ENCODE results near the gene PCSK5.

The PCSK5 gene

GRCh38 chr9:76249309-76249708 is 358.8 kb downstream of the PCSK5 start:
- H3K4me1 Mint-ChIP-seq = no peaks in the 10 kb centered on the region
- no peak overlapping the region for H3K27ac Mint-ChIP-seq (ENCODE audit: low read depth)
- no peak for ATAC-seq (replicated peaks; ENCODE audit: extremely low read depth, poor library complexity, severe bottlenecking)
- no peak for DNase-seq (ENCODE audit: low spot score in 2 of 2)
- peaks cover 13% of the 10 kb centered on the region for H3K27me3 Mint-ChIP-seq
- no peaks in the 10 kb centered on the region for H3K36me3 Mint-ChIP-seq (ENCODE audit: insufficient read depth)
- H3K4me3 Mint-ChIP-seq = no peak overlapping the region
- no peaks in the 10 kb centered on the region for H3K9me3 Mint-ChIP-seq

- Mint-ChIP-seq H3K27me3 (peaks cover 13% of the 10 kb centered on the region), H3K4me1 (no peaks in the 10 kb centered on the region), H3K4me3 (no peak overlapping the region), H3K36me3 (ENCODE audit: insufficient read depth) (no peaks in the 10 kb centered on the region), H3K27ac (ENCODE audit: low read depth) (no peak overlapping the region), H3K9me3 (no peaks in the 10 kb centered on the region)
- ATAC-seq (replicated peaks; ENCODE audit: extremely low read depth, poor library complexity, severe bottlenecking) = no peak
- DNase-seq (ENCODE audit: low spot score in 2 of 2) = no peak
Measured at GRCh38 chr9:76255781-76256455, 365.4 kb downstream of the PCSK5 start.

GRCh38 chr9:76257311-76257710 is 366.8 kb downstream of the PCSK5 start:
- no peaks in the 10 kb centered on the region for H3K9me3 Mint-ChIP-seq
- no peak overlapping the region for H3K27ac Mint-ChIP-seq (ENCODE audit: low read depth)
- no peak overlapping the region for H3K4me3 Mint-ChIP-seq
- H3K4me1 Mint-ChIP-seq = no peaks in the 10 kb centered on the region
- DNase-seq (ENCODE audit: low spot score in 2 of 2) = no peak
- H3K27me3 Mint-ChIP-seq = peaks cover 13% of the 10 kb centered on the region
- ATAC-seq (replicated peaks; ENCODE audit: extremely low read depth, poor library complexity, severe bottlenecking) = no peak
- H3K36me3 Mint-ChIP-seq (ENCODE audit: insufficient read depth) = no peaks in the 10 kb centered on the region

GRCh38 chr9:76266649-76267283 is 376.3 kb downstream of the PCSK5 start:
- Mint-ChIP-seq H3K36me3 (ENCODE audit: insufficient read depth) (no peaks in the 10 kb centered on the region), H3K4me3 (no peak overlapping the region), H3K4me1 (no peaks in the 10 kb centered on the region), H3K27me3 (peaks cover 8% of the 10 kb centered on the region), H3K9me3 (peaks cover 6% of the 10 kb centered on the region), H3K27ac (ENCODE audit: low read depth) (no peak overlapping the region)
- ATAC-seq (replicated peaks; ENCODE audit: extremely low read depth, poor library complexity, severe bottlenecking) (no peak), DNase-seq (ENCODE audit: low spot score in 2 of 2) (no peak)

GRCh38 chr9:76267284-76267652 is 376.8 kb downstream of the PCSK5 start:
- DNase-seq (ENCODE audit: low spot score in 2 of 2) = no peak
- Mint-ChIP-seq H3K4me3 (no peak overlapping the region), H3K9me3 (peaks cover 6% of the 10 kb centered on the region), H3K27ac (ENCODE audit: low read depth) (no peak overlapping the region), H3K27me3 (peaks cover 8% of the 10 kb centered on the region), H3K4me1 (no peaks in the 10 kb centered on the region), H3K36me3 (ENCODE audit: insufficient read depth) (no peaks in the 10 kb centered on the region)
- no peak for ATAC-seq (replicated peaks; ENCODE audit: extremely low read depth, poor library complexity, severe bottlenecking)

- Mint-ChIP-seq H3K27ac (ENCODE audit: low read depth) (no peak overlapping the region), H3K4me3 (no peak overlapping the region), H3K27me3 (peaks cover 14% of the 10 kb centered on the region), H3K9me3 (no peaks in the 10 kb centered on the region), H3K4me1 (no peaks in the 10 kb centered on the region), H3K36me3 (ENCODE audit: insufficient read depth) (no peaks in the 10 kb centered on the region)
- ATAC-seq (replicated peaks; ENCODE audit: extremely low read depth, poor library complexity, severe bottlenecking) (no peak), DNase-seq (ENCODE audit: low spot score in 2 of 2) (no peak)
Measured at GRCh38 chr9:76269789-76270188, 379.3 kb downstream of the PCSK5 start.

GRCh38 chr9:76271755-76272154 is 381.3 kb downstream of the PCSK5 start:
- Mint-ChIP-seq H3K27me3 (peaks cover 14% of the 10 kb centered on the region), H3K4me3 (no peak overlapping the region), H3K36me3 (ENCODE audit: insufficient read depth) (no peaks in the 10 kb centered on the region), H3K4me1 (no peaks in the 10 kb centered on the region), H3K9me3 (no peaks in the 10 kb centered on the region), H3K27ac (ENCODE audit: low read depth) (no peak overlapping the region)
- DNase-seq (ENCODE audit: low spot score in 2 of 2) (no peak), ATAC-seq (replicated peaks; ENCODE audit: extremely low read depth, poor library complexity, severe bottlenecking) (no peak)

GRCh38 chr9:76289042-76289441 is 398.6 kb downstream of the PCSK5 start:
- Mint-ChIP-seq H3K36me3 (ENCODE audit: insufficient read depth) (no peaks in the 10 kb centered on the region), H3K4me3 (no peak overlapping the region), H3K9me3 (no peaks in the 10 kb centered on the region), H3K4me1 (no peaks in the 10 kb centered on the region), H3K27ac (ENCODE audit: low read depth) (no peak overlapping the region), H3K27me3 (peaks cover 35% of the 10 kb centered on the region)
- ATAC-seq (replicated peaks; ENCODE audit: extremely low read depth, poor library complexity, severe bottlenecking) = no peak
- DNase-seq (ENCODE audit: low spot score in 2 of 2) = no peak

- no peak for ATAC-seq (replicated peaks; ENCODE audit: extremely low read depth, poor library complexity, severe bottlenecking)
- Mint-ChIP-seq H3K27ac (ENCODE audit: low read depth) (no peak overlapping the region), H3K9me3 (no peaks in the 10 kb centered on the region), H3K4me3 (no peak overlapping the region), H3K27me3 (peaks cover 36% of the 10 kb centered on the region), H3K36me3 (ENCODE audit: insufficient read depth) (no peaks in the 10 kb centered on the region), H3K4me1 (no peaks in the 10 kb centered on the region)
- DNase-seq (ENCODE audit: low spot score in 2 of 2) = no peak
Measured at GRCh38 chr9:76289703-76290102, 399.2 kb downstream of the PCSK5 start.

- DNase-seq (ENCODE audit: low spot score in 2 of 2) = no peak
Measured at GRCh38 chr9:76290555-76290954, 400.1 kb downstream of the PCSK5 start.

GRCh38 chr9:76292246-76292645 is 401.8 kb downstream of the PCSK5 start:
- no peak overlapping the region for H3K27ac Mint-ChIP-seq (ENCODE audit: low read depth)
- no peaks in the 10 kb centered on the region for H3K36me3 Mint-ChIP-seq (ENCODE audit: insufficient read depth)
- H3K4me1 Mint-ChIP-seq = no peaks in the 10 kb centered on the region
- ATAC-seq (replicated peaks; ENCODE audit: extremely low read depth, poor library complexity, severe bottlenecking) = no peak
- H3K27me3 Mint-ChIP-seq = peaks cover 18% of the 10 kb centered on the region
- H3K9me3 Mint-ChIP-seq = no peaks in the 10 kb centered on the region
- DNase-seq (ENCODE audit: low spot score in 2 of 2) = no peak
- no peak overlapping the region for H3K4me3 Mint-ChIP-seq

More at GRCh38 chr9:76290555-76290954, 400.1 kb downstream of the PCSK5 start:
- Mint-ChIP-seq H3K4me1 (no peaks in the 10 kb centered on the region), H3K27ac (ENCODE audit: low read depth) (no peak overlapping the region), H3K4me3 (no peak overlapping the region), H3K9me3 (no peaks in the 10 kb centered on the region), H3K36me3 (ENCODE audit: insufficient read depth) (no peaks in the 10 kb centered on the region), H3K27me3 (peaks cover 35% of the 10 kb centered on the region)
- no peak for ATAC-seq (replicated peaks; ENCODE audit: extremely low read depth, poor library complexity, severe bottlenecking)

GRCh38 chr9:76292658-76293057 is 402.2 kb downstream of the PCSK5 start:
- H3K36me3 Mint-ChIP-seq (ENCODE audit: insufficient read depth) = no peaks in the 10 kb centered on the region
- no peaks in the 10 kb centered on the region for H3K9me3 Mint-ChIP-seq
- H3K4me1 Mint-ChIP-seq = no peaks in the 10 kb centered on the region
- no peak overlapping the region for H3K27ac Mint-ChIP-seq (ENCODE audit: low read depth)
- no peak overlapping the region for H3K4me3 Mint-ChIP-seq
- ATAC-seq (replicated peaks; ENCODE audit: extremely low read depth, poor library complexity, severe bottlenecking) (no peak), DNase-seq (ENCODE audit: low spot score in 2 of 2) (no peak)
- H3K27me3 Mint-ChIP-seq = peaks cover 14% of the 10 kb centered on the region

GRCh38 chr9:76294301-76294700 is 403.8 kb downstream of the PCSK5 start:
- Mint-ChIP-seq H3K4me1 (no peaks in the 10 kb centered on the region), H3K36me3 (ENCODE audit: insufficient read depth) (no peaks in the 10 kb centered on the region), H3K27me3 (peaks cover 10% of the 10 kb centered on the region), H3K27ac (ENCODE audit: low read depth) (no peak overlapping the region), H3K9me3 (no peaks in the 10 kb centered on the region), H3K4me3 (no peak overlapping the region)
- no peak for DNase-seq (ENCODE audit: low spot score in 2 of 2)
- ATAC-seq (replicated peaks; ENCODE audit: extremely low read depth, poor library complexity, severe bottlenecking) = no peak

Data from central memory CD8-positive, alpha-beta T cell (primary cell).